ENCODE measurements around the gene MOSMO. TPM values are rescaled to one million over a fixed set of nuclear protein-coding genes. Genes with fewer than 3 reads are reported as not detected.

Gene MOSMO
- total RNA-seq, 1 donor from 2014 or later: 13.0 TPM

GRCh38 chr16:22081050-22081449, 73.1 kb downstream of the MOSMO start:
- Mint-ChIP-seq H3K27ac (ENCODE audit: unreplicated experiment) (no peak overlapping the region), H3K9me3 (ENCODE audit: unreplicated experiment) (no peaks in the 10 kb centered on the region), H3K36me3 (ENCODE audit: unreplicated experiment) (no peaks in the 10 kb centered on the region), H3K4me3 (ENCODE audit: unreplicated experiment) (no peak overlapping the region), H3K27me3 (ENCODE audit: unreplicated experiment) (peaks cover 2% of the 10 kb centered on the region), H3K4me1 (ENCODE audit: low read depth, unreplicated experiment) (peaks cover 3% of the 10 kb centered on the region)
- DNase-seq: no peak
- no peak for TF ChIP-seq CTCF (IDR thresholded peaks at IDR 0.05; ENCODE audit: partially characterized antibody, unreplicated experiment)

- Mint-ChIP-seq H3K4me1 (ENCODE audit: low read depth, unreplicated experiment) (no peaks in the 10 kb centered on the region), H3K9me3 (ENCODE audit: unreplicated experiment) (no peaks in the 10 kb centered on the region), H3K27me3 (ENCODE audit: unreplicated experiment) (no peaks in the 10 kb centered on the region), H3K27ac (ENCODE audit: unreplicated experiment) (no peak overlapping the region), H3K36me3 (ENCODE audit: unreplicated experiment) (no peaks in the 10 kb centered on the region), H3K4me3 (ENCODE audit: unreplicated experiment) (no peak overlapping the region)
- no peak for DNase-seq
- TF ChIP-seq CTCF (IDR thresholded peaks at IDR 0.05; ENCODE audit: partially characterized antibody, unreplicated experiment): no peak
Observed at GRCh38 chr16:22086440-22086839, 78.5 kb downstream of the MOSMO start.

- H3K27me3 Mint-ChIP-seq (ENCODE audit: unreplicated experiment): no peaks in the 10 kb centered on the region
- no peak overlapping the region for H3K27ac Mint-ChIP-seq (ENCODE audit: unreplicated experiment)
- H3K36me3 Mint-ChIP-seq (ENCODE audit: unreplicated experiment): no peaks in the 10 kb centered on the region
- peaks cover 12% of the 10 kb centered on the region for H3K4me1 Mint-ChIP-seq (ENCODE audit: low read depth, unreplicated experiment)
- no peak overlapping the region for H3K4me3 Mint-ChIP-seq (ENCODE audit: unreplicated experiment)
- no peak for DNase-seq
- TF ChIP-seq CTCF (IDR thresholded peaks at IDR 0.05; ENCODE audit: partially characterized antibody, unreplicated experiment): no peak
- H3K9me3 Mint-ChIP-seq (ENCODE audit: unreplicated experiment): no peaks in the 10 kb centered on the region
Observed at GRCh38 chr16:22088642-22089041, 80.7 kb downstream of the MOSMO start.

- Mint-ChIP-seq H3K4me3 (ENCODE audit: unreplicated experiment) (no peak overlapping the region), H3K27me3 (ENCODE audit: unreplicated experiment) (no peaks in the 10 kb centered on the region), H3K4me1 (ENCODE audit: low read depth, unreplicated experiment) (peaks cover 12% of the 10 kb centered on the region), H3K36me3 (ENCODE audit: unreplicated experiment) (no peaks in the 10 kb centered on the region), H3K9me3 (ENCODE audit: unreplicated experiment) (no peaks in the 10 kb centered on the region), H3K27ac (ENCODE audit: unreplicated experiment) (no peak overlapping the region)
- no peak for DNase-seq
- no peak for TF ChIP-seq CTCF (IDR thresholded peaks at IDR 0.05; ENCODE audit: partially characterized antibody, unreplicated experiment)
Observed at GRCh38 chr16:22089910-22090309, 82.0 kb downstream of the MOSMO start.

GRCh38 chr16:22091721-22092120, 83.8 kb downstream of the MOSMO start:
- no peak for DNase-seq
- H3K36me3 Mint-ChIP-seq (ENCODE audit: unreplicated experiment): no peaks in the 10 kb centered on the region
- no peak for TF ChIP-seq CTCF (IDR thresholded peaks at IDR 0.05; ENCODE audit: partially characterized antibody, unreplicated experiment)
- no peaks in the 10 kb centered on the region for H3K27me3 Mint-ChIP-seq (ENCODE audit: unreplicated experiment)
- H3K4me3 Mint-ChIP-seq (ENCODE audit: unreplicated experiment): no peak overlapping the region
- H3K9me3 Mint-ChIP-seq (ENCODE audit: unreplicated experiment): no peaks in the 10 kb centered on the region
- peaks cover 12% of the 10 kb centered on the region for H3K4me1 Mint-ChIP-seq (ENCODE audit: low read depth, unreplicated experiment)
- no peak overlapping the region for H3K27ac Mint-ChIP-seq (ENCODE audit: unreplicated experiment)

Data from glutamatergic neuron (in vitro differentiated cells).